Keratinocyte (primary cell): ENCODE results near the gene SBNO1. TPM values are rescaled to one million over a fixed set of nuclear protein-coding genes. Genes with fewer than 3 reads are reported as not detected.
"Not testable (repeated sequence)": the region's sequence is repeated elsewhere in the genome, so short reads cannot be mapped to it uniquely, and the experiment has no call there.

Source experiments
- DNase-seq: peaks from one replicate; pipeline ENCODE4 v3.0.0-alpha.2; 2011; ENCODE audit warnings: low read depth, missing footprints, low spot score
- FAIRE-seq: peaks from 2 replicates; lab custom pipeline; 2011; peaks lifted over from hg19 to GRCh38; lab: Jason Lieb, UNC
- H2AFZ ChIP-seq: 2 replicates; pipeline ENCODE4 v1.6.0; 2012; ENCODE audit warnings: low read length, control low read depth, inconsistent platforms; ENCODE audit not compliant: control insufficient read depth
- H3K27ac ChIP-seq: 2 replicates; pipeline ENCODE4 v1.5.1; 2011; ENCODE audit warnings: low read length; ENCODE audit not compliant: control insufficient read depth, insufficient read depth
- H3K27me3 ChIP-seq: 3 replicates; pipeline ENCODE4 v1.6.0; 2011; ENCODE audit warnings: low read length; ENCODE audit not compliant: control insufficient read depth, insufficient read depth; ENCODE audit errors: extremely low read depth
- H3K36me3 ChIP-seq, 2 experiments: 2 replicates in 1 of 2; 3 replicates in 1 of 2; pipeline ENCODE4 v1.5.1; 2011; ENCODE audit warnings: low read length in 2 of 2, mild to moderate bottlenecking in 1 of 2; ENCODE audit not compliant: control insufficient read depth in 2 of 2, insufficient read depth in 2 of 2; ENCODE audit errors: extremely low read depth in 1 of 2
- H3K4me1 ChIP-seq: 3 replicates; pipeline ENCODE4 v1.5.1; 2011; ENCODE audit warnings: low read length; ENCODE audit not compliant: control insufficient read depth, insufficient read depth; ENCODE audit errors: extremely low read depth
- H3K4me2 ChIP-seq: 3 replicates; pipeline ENCODE4 v1.6.0; 2011; ENCODE audit warnings: low read depth, low read length; ENCODE audit not compliant: control insufficient read depth, insufficient read depth; ENCODE audit errors: extremely low read depth
- H3K4me3 ChIP-seq, 3 experiments: fragments of 200-600 bp in 1 of 3; sonication (generic) in 1 of 3; 2 replicates in 2 of 3; 3 replicates in 1 of 3; pipeline ENCODE4 v1.5.1; 2011 to 2016; ENCODE audit warnings: low read length in 3 of 3, mild to moderate bottlenecking in 3 of 3, control low read depth in 2 of 3, inconsistent platforms in 1 of 3, low read depth in 1 of 3, mixed read lengths in 1 of 3, mixed run types in 1 of 3, moderate library complexity in 1 of 3; ENCODE audit not compliant: control insufficient read depth in 2 of 3, insufficient read depth in 2 of 3; ENCODE audit errors: extremely low read depth in 1 of 3
- H3K79me2 ChIP-seq: 2 replicates; pipeline ENCODE4 v1.6.0; 2012; ENCODE audit warnings: low read length; ENCODE audit not compliant: control insufficient read depth, insufficient read depth
- H3K9ac ChIP-seq: 3 replicates; pipeline ENCODE4 v1.6.0; 2011; ENCODE audit warnings: low read length; ENCODE audit not compliant: control insufficient read depth, insufficient read depth; ENCODE audit errors: extremely low read depth
- H3K9me1 ChIP-seq: 3 replicates; pipeline ENCODE4 v1.6.0; 2011; ENCODE audit warnings: low read length; ENCODE audit not compliant: control insufficient read depth, insufficient read depth; ENCODE audit errors: extremely low read depth
- H3K9me3 ChIP-seq: 2 replicates; pipeline ENCODE4 v1.5.1; 2012; ENCODE audit warnings: low read depth, low read length; ENCODE audit not compliant: control insufficient read depth
- H4K20me1 ChIP-seq: 3 replicates; pipeline ENCODE4 v1.6.0; 2011; ENCODE audit warnings: low read length; ENCODE audit not compliant: control insufficient read depth, insufficient read depth; ENCODE audit errors: extremely low read depth
- CTCF ChIP-seq, 3 experiments: IDR thresholded peaks in 1 of 3; conservative IDR thresholded peaks in 1 of 3; optimal IDR thresholded peaks in 1 of 3; 2 replicates in 2 of 3; 3 replicates in 1 of 3; pipeline versions ENCODE3 to v1.5.1; 2011; ENCODE audit warnings: low read length in 3 of 3, mild to moderate bottlenecking in 3 of 3, moderate library complexity in 2 of 3, control low read depth in 1 of 3, inconsistent platforms in 1 of 3; ENCODE audit not compliant: insufficient read depth in 2 of 3; ENCODE audit errors: extremely low read depth in 1 of 3
- EZH2 ChIP-seq: IDR thresholded peaks from one replicate; pipeline ENCODE4 v1.6.1; 2012; ENCODE audit warnings: inconsistent platforms, mild to moderate bottlenecking, low read length, moderate library complexity
- dilution Hi-C: fragments of 300-500 bp; cut with MboI; formaldehyde crosslinking; loops from one replicate; pipeline ENCODE4 v1.7.0; 2020; ENCODE audit warnings: low sequenced_read_pairs; ENCODE audit not compliant: extremely low pct_ligation_motif_present
- polyA plus RNA-seq, 5 experiments: library from polyadenylated mRNA; depleted of rRNA in 3 of 5; stranded (reverse) in 3 of 5; stranded (forward) in 1 of 5; unstranded in 1 of 5; fragments of >200 nt; gene quantifications; 1 replicate in 1 of 5; 2 replicates in 3 of 5; 3 replicates in 1 of 5; pipeline versions ENCODE4 v1.2.1 to v1.2.3, GENCODE V29; 2011 to 2012; ENCODE audit warnings: missing spikeins in 2 of 5, low read depth in 1 of 5, low replicate concordance in 1 of 5

The SBNO1 gene
- polyA plus RNA-seq, 1 donor (not counting 4 experiments of a cell fraction or from before 2014, with no cell fraction given): 18.4 TPM

- no peaks in the 10 kb centered on the region for H4K20me1 ChIP-seq
- peaks cover 4% of the 10 kb centered on the region for H3K79me2 ChIP-seq
- no peak overlapping the region for H2AFZ ChIP-seq
- dilution Hi-C loops: no loop called here
- H3K27ac ChIP-seq: no peak overlapping the region
- H3K9me1 ChIP-seq: no peaks in the 10 kb centered on the region
- H3K27me3 ChIP-seq: no peaks in the 10 kb centered on the region
- no peak overlapping the region for H3K4me2 ChIP-seq
- no peak overlapping the region for H3K9ac ChIP-seq
- H3K36me3 ChIP-seq: no peaks in the 10 kb centered on the region
- TF ChIP-seq CTCF (optimal IDR thresholded peaks at IDR 0.05 in 1 of 3, IDR thresholded peaks at IDR 0.05 in 1 of 3, conservative IDR thresholded peaks at IDR 0.05 in 1 of 3; ENCODE audit: extremely low read depth in 1 of 3, insufficient read depth in 2 of 3, low read length in 3 of 3): no peak
- TF ChIP-seq EZH2: no peak
- H3K9me3 ChIP-seq: no peaks in the 10 kb centered on the region
- H3K4me1 ChIP-seq: peaks cover 8% of the 10 kb centered on the region
- no peak overlapping the region for H3K4me3 ChIP-seq
- FAIRE-seq: no peak
- no peak for DNase-seq
These were observed 4.6 kb upstream of the SBNO1 start for GRCh38 chr12:123369229-123369628.

- H3K4me1 ChIP-seq, DNase-seq, H3K4me3 ChIP-seq, H4K20me1 ChIP-seq, H3K9ac ChIP-seq, dilution Hi-C loops, H3K27me3 ChIP-seq, H3K36me3 ChIP-seq, H3K4me2 ChIP-seq, H3K9me1 ChIP-seq, H2AFZ ChIP-seq, FAIRE-seq, H3K27ac ChIP-seq, H3K9me3 ChIP-seq: not testable (repeated sequence)
- peaks cover 12% of the 10 kb centered on the region for H3K79me2 ChIP-seq
These were observed 3.8 kb upstream of the SBNO1 start for GRCh38 chr12:123368431-123368830.

- Histone ChIP-seq H3K27me3 (no peaks in the 10 kb centered on the region), H3K27ac (no peak overlapping the region), H3K79me2 (peaks cover 21% of the 10 kb centered on the region), H3K4me3 (no peak overlapping the region), H3K9me3 (no peaks in the 10 kb centered on the region), H3K4me1 (peaks cover 8% of the 10 kb centered on the region), H3K4me2 (no peak overlapping the region), H3K36me3 (no peaks in the 10 kb centered on the region), H4K20me1 (no peaks in the 10 kb centered on the region), H3K9me1 (no peaks in the 10 kb centered on the region), H3K9ac (no peak overlapping the region), H2AFZ (no peak overlapping the region)
- DNase-seq (no peak), FAIRE-seq (no peak)
- TF ChIP-seq CTCF (optimal IDR thresholded peaks at IDR 0.05 in 1 of 3, IDR thresholded peaks at IDR 0.05 in 1 of 3, conservative IDR thresholded peaks at IDR 0.05 in 1 of 3; ENCODE audit: extremely low read depth in 1 of 3, insufficient read depth in 2 of 3, low read length in 3 of 3) (no peak), EZH2 (no peak)
- dilution Hi-C loops: no loop called here
These were observed 2.9 kb upstream of the SBNO1 start for GRCh38 chr12:123367511-123367910.
